DND-41 (cell line): ENCODE data around the gene QSOX2.

Source experiments
- ATAC-seq: fragments of 200-7000 bp; cut with Tn5 transposase; 3 replicates; pipeline ENCODE4 v1.9.1; 2021; ENCODE audit warnings: low read depth; ENCODE audit not compliant: insufficient read depth
- DNase-seq: peaks from one replicate; pipeline ENCODE4 v3.0.0-alpha.2; 2020
- H2AFZ ChIP-seq: 2 replicates; pipeline ENCODE4 v1.6.0; 2012; ENCODE audit warnings: low read depth, low read length
- H3K27ac ChIP-seq: 2 replicates; pipeline ENCODE4 v1.5.1; 2012; ENCODE audit warnings: low read length, inconsistent platforms
- H3K27me3 ChIP-seq: fragments of 200-600 bp; sonication (generic); 2 replicates; pipeline ENCODE4 v1.6.0; 2012; ENCODE audit warnings: low read length, mild to moderate bottlenecking, inconsistent platforms; ENCODE audit not compliant: insufficient read depth, poor library complexity
- H3K36me3 ChIP-seq: 2 replicates; pipeline ENCODE4 v1.5.1; 2012; ENCODE audit warnings: low read length, inconsistent platforms; ENCODE audit not compliant: insufficient read depth
- H3K4me1 ChIP-seq: 2 replicates; pipeline ENCODE4 v1.5.1; 2012; ENCODE audit warnings: mild to moderate bottlenecking, low read length; ENCODE audit not compliant: insufficient read depth
- H3K4me2 ChIP-seq: 2 replicates; pipeline ENCODE4 v1.6.0; 2012; ENCODE audit warnings: mild to moderate bottlenecking, moderate library complexity, low read length, inconsistent platforms; ENCODE audit not compliant: insufficient read depth
- H3K4me3 ChIP-seq, 2 experiments: fragments of 200-600 bp in 1 of 2; shearing (Covaris generic) in 1 of 2; 2 replicates each; pipeline ENCODE4 v1.5.1; 2012 to 2016; ENCODE audit warnings: inconsistent platforms in 2 of 2, low read length in 2 of 2, mild to moderate bottlenecking in 2 of 2, low read depth in 1 of 2, moderate library complexity in 1 of 2
- H3K79me2 ChIP-seq: 2 replicates; pipeline ENCODE4 v1.6.0; 2012; ENCODE audit warnings: low read length, inconsistent platforms; ENCODE audit not compliant: insufficient read depth
- H3K9ac ChIP-seq: 2 replicates; pipeline ENCODE4 v1.6.0; 2012; ENCODE audit warnings: low read depth, mild to moderate bottlenecking, inconsistent platforms, low read length, moderate library complexity
- H3K9me3 ChIP-seq: 2 replicates; pipeline ENCODE4 v1.5.1; 2012; ENCODE audit warnings: low read length, moderate library complexity, mild to moderate bottlenecking, inconsistent platforms; ENCODE audit not compliant: insufficient read depth, severe bottlenecking
- H4K20me1 ChIP-seq: 2 replicates; pipeline ENCODE4 v1.6.0; 2012; ENCODE audit warnings: low read length; ENCODE audit not compliant: insufficient read depth
- CTCF ChIP-seq: IDR thresholded peaks from 2 replicates; pipeline ENCODE4 v1.5.1; 2012; ENCODE audit warnings: borderline replicate concordance, low read length, moderate library complexity, mild to moderate bottlenecking; ENCODE audit not compliant: poor library complexity, severe bottlenecking; ENCODE audit errors: extremely low read depth
- EZH2 ChIP-seq: IDR thresholded peaks from 3 replicates; pipeline ENCODE4 v1.6.1; 2012; ENCODE audit warnings: borderline replicate concordance, low read depth, mild to moderate bottlenecking, moderate library complexity, low read length, inconsistent platforms; ENCODE audit not compliant: severe bottlenecking

Gene QSOX2

GRCh38 chr9:136208675-136209074 lies 36.9 kb downstream of the QSOX2 start:
- no peak overlapping the region for H3K27ac ChIP-seq

GRCh38 chr9:136207616-136208015 lies 38.0 kb downstream of the QSOX2 start:
- DNase-seq (no peak), ATAC-seq (no peak)
- H3K9ac ChIP-seq, result no peak overlapping the region
- H3K4me3 ChIP-seq, result no peak overlapping the region
- peaks cover 15% of the 10 kb centered on the region for H4K20me1 ChIP-seq
- peaks cover 17% of the 10 kb centered on the region for H3K36me3 ChIP-seq
- no peak overlapping the region for H2AFZ ChIP-seq
- H3K4me2 ChIP-seq, result no peak overlapping the region
- no peaks in the 10 kb centered on the region for H3K4me1 ChIP-seq
- H3K27me3 ChIP-seq, result no peaks in the 10 kb centered on the region
- H3K9me3 ChIP-seq, result no peaks in the 10 kb centered on the region
- no peaks in the 10 kb centered on the region for H3K79me2 ChIP-seq
- H3K27ac ChIP-seq, result no peak overlapping the region
- TF ChIP-seq EZH2 (no peak), CTCF (no peak)

More at GRCh38 chr9:136208675-136209074, 36.9 kb downstream of the QSOX2 start:
- Histone ChIP-seq H3K9ac (no peak overlapping the region), H2AFZ (no peak overlapping the region), H3K79me2 (no peaks in the 10 kb centered on the region), H3K9me3 (no peaks in the 10 kb centered on the region), H3K27me3 (no peaks in the 10 kb centered on the region), H4K20me1 (peaks cover 15% of the 10 kb centered on the region), H3K4me1 (no peaks in the 10 kb centered on the region), H3K36me3 (peaks cover 26% of the 10 kb centered on the region), H3K4me2 (no peak overlapping the region), H3K4me3 (no peak overlapping the region)
- no peak for TF ChIP-seq CTCF
- TF ChIP-seq EZH2, result no peak
- no peak for DNase-seq
- no peak for ATAC-seq

GRCh38 chr9:136206602-136207275 lies 38.9 kb downstream of the QSOX2 start:
- no peak overlapping the region for H3K4me3 ChIP-seq
- H4K20me1 ChIP-seq, result peaks cover 15% of the 10 kb centered on the region
- H3K9me3 ChIP-seq, result no peaks in the 10 kb centered on the region
- no peaks in the 10 kb centered on the region for H3K27me3 ChIP-seq
- ATAC-seq (no peak), DNase-seq (no peak)
- no peak overlapping the region for H2AFZ ChIP-seq
- H3K36me3 ChIP-seq, result peaks cover 13% of the 10 kb centered on the region
- no peaks in the 10 kb centered on the region for H3K4me1 ChIP-seq
- H3K79me2 ChIP-seq, result no peaks in the 10 kb centered on the region
- no peak overlapping the region for H3K27ac ChIP-seq
- no peak overlapping the region for H3K9ac ChIP-seq
- no peak for TF ChIP-seq CTCF
- TF ChIP-seq EZH2, result no peak
- no peak overlapping the region for H3K4me2 ChIP-seq

- H3K4me3 ChIP-seq, result no peak overlapping the region
- no peaks in the 10 kb centered on the region for H3K9me3 ChIP-seq
- H3K27me3 ChIP-seq, result no peaks in the 10 kb centered on the region
- TF ChIP-seq EZH2 (no peak), CTCF (no peak)
- no peak overlapping the region for H3K27ac ChIP-seq
- peaks cover 15% of the 10 kb centered on the region for H4K20me1 ChIP-seq
- H2AFZ ChIP-seq, result no peak overlapping the region
- no peak overlapping the region for H3K4me2 ChIP-seq
- no peaks in the 10 kb centered on the region for H3K4me1 ChIP-seq
- no peak for DNase-seq
- no peak for ATAC-seq
- H3K36me3 ChIP-seq, result peaks cover 6% of the 10 kb centered on the region; the same call in 1 of the 2 replicates
- H3K79me2 ChIP-seq, result no peaks in the 10 kb centered on the region
- no peak overlapping the region for H3K9ac ChIP-seq
Measured at GRCh38 chr9:136205707-136205992, 40.0 kb downstream of the QSOX2 start.
